Caco-2 (cell line): Measurements from ENCODE around the gene ZNF215. TPM values are rescaled to one million over a fixed set of nuclear protein-coding genes. Genes with fewer than 3 reads are reported as not detected.

Source experiments
- BruUV-seq: library from RNA; stranded (reverse); fragments of 400-500 nt; replicated peaks from 2 replicates; lab custom pipeline; 2021; lab: Mats Ljungman, UMichigan
- CTCF ChIA-PET: fragments of 300-600 bp; sonication (Branson Sonifier 250); formaldehyde crosslinking; loops from one replicate; lab custom pipeline; 2022; ENCODE audit warnings: antibody characterized with exemption; lab: Charles Lee
- POLR2A ChIA-PET: fragments of 300-600 bp; sonication (Branson Sonifier 250); formaldehyde crosslinking; loops from one replicate; lab custom pipeline; 2022; ENCODE audit warnings: antibody characterized with exemption; lab: Charles Lee
- DNase-seq, 2 experiments: peaks; one replicate each; pipeline versions ENCODE4 v3.0.0 to v3.0.0-alpha.2; 2020 to 2022
- H3K27me3 ChIP-seq: replicated peaks from 2 replicates; pipeline ENCODE4 v1.6.0; 2011; ENCODE audit warnings: low read length; ENCODE audit not compliant: control insufficient read depth, insufficient read depth
- H3K36me3 ChIP-seq: 2 replicates; pipeline ENCODE4 v1.5.1; 2011; ENCODE audit warnings: low read length; ENCODE audit not compliant: control insufficient read depth, insufficient read depth
- H3K4me1 ChIP-seq: fragments of 250-450 bp; sonication (Bioruptor Pico); 2 replicates; pipeline ENCODE4 v1.5.1; 2020; ENCODE audit warnings: mild to moderate bottlenecking
- H3K4me3 ChIP-seq: 2 replicates; pipeline ENCODE4 v1.5.1; 2011; ENCODE audit warnings: low read depth, mild to moderate bottlenecking, control low read depth, low read length
- H3K9me3 ChIP-seq: fragments of 250-450 bp; sonication (Bioruptor Pico); 2 replicates; pipeline ENCODE4 v1.5.1; 2020; ENCODE audit warnings: mild to moderate bottlenecking, moderate library complexity
- H3K27ac Mint-ChIP-seq: one replicate; pipeline ENCODE4 v1.8.0; 2022; ENCODE audit warnings: mixed read lengths; ENCODE audit not compliant: unreplicated experiment
- H3K27me3 Mint-ChIP-seq: one replicate; pipeline ENCODE4 v1.8.0; 2022; ENCODE audit warnings: mixed read lengths; ENCODE audit not compliant: insufficient read depth, unreplicated experiment
- H3K36me3 Mint-ChIP-seq: one replicate; pipeline ENCODE4 v1.8.0; 2022; ENCODE audit warnings: mild to moderate bottlenecking, mixed read lengths; ENCODE audit not compliant: insufficient read depth, unreplicated experiment
- H3K4me1 Mint-ChIP-seq: one replicate; pipeline ENCODE4 v1.8.0; 2022; ENCODE audit warnings: low read depth, mixed read lengths; ENCODE audit not compliant: unreplicated experiment
- H3K4me3 Mint-ChIP-seq: one replicate; pipeline ENCODE4 v1.8.0; 2022; ENCODE audit warnings: mild to moderate bottlenecking, moderate library complexity, mixed read lengths; ENCODE audit not compliant: unreplicated experiment
- H3K9me3 Mint-ChIP-seq: one replicate; pipeline ENCODE4 v1.8.0; 2022; ENCODE audit warnings: mixed read lengths; ENCODE audit not compliant: unreplicated experiment
- CTCF ChIP-seq, 2 experiments: fragments of 200-600 bp in 1 of 2; IDR thresholded peaks; 1 replicate in 1 of 2; 2 replicates in 1 of 2; pipeline versions ENCODE4 v1.5.1 to v1.8.0; 2011 to 2022; ENCODE audit warnings: antibody characterized with exemption in 1 of 2, control low read depth in 1 of 2, inconsistent platforms in 1 of 2, low read depth in 1 of 2, low read length in 1 of 2, mild to moderate bottlenecking in 1 of 2, moderate library complexity in 1 of 2; ENCODE audit not compliant: insufficient read depth in 1 of 2, severe bottlenecking in 1 of 2, unreplicated experiment in 1 of 2
- intact Hi-C: fragments of 100-400 bp; cut with micrococcal nuclease; formaldehyde crosslinking; loops from one replicate; pipeline ENCODE4 v1.10.0; 2022; ENCODE audit not compliant: unreplicated experiment
- total RNA-seq: library from RNA; stranded (reverse); gene quantifications from 2 replicates; pipeline ENCODE4 v1.2.3, GENCODE V29; 2022

ZNF215 gene
- total RNA-seq, 1 experiment from 2014 or later: not detected

- Mint-ChIP-seq H3K4me1 (no peaks in the 10 kb centered on the region), H3K4me3 (no peak overlapping the region), H3K9me3 (no peaks in the 10 kb centered on the region), H3K27ac (no peak overlapping the region), H3K36me3 (no peaks in the 10 kb centered on the region), H3K27me3 (peaks cover 3% of the 10 kb centered on the region)
- Histone ChIP-seq H3K9me3 (no peaks in the 10 kb centered on the region), H3K27me3 (no peaks in the 10 kb centered on the region), H3K4me1 (no peaks in the 10 kb centered on the region), H3K4me3 (no peak overlapping the region), H3K36me3 (no peaks in the 10 kb centered on the region)
- no peak for DNase-seq
- CTCF ChIA-PET: no interaction called here
- TF ChIP-seq CTCF (IDR thresholded peaks at IDR 0.05; ENCODE audit: insufficient read depth in 1 of 2, low read depth in 1 of 2, low read length in 1 of 2, severe bottlenecking in 1 of 2, unreplicated experiment in 1 of 2): no peak
- intact Hi-C loops: no loop called here
- BruUV-seq: no TSS peak
- POLR2A ChIA-PET: no interaction called here
These were observed 2.7 kb downstream of the ZNF215 start for GRCh38 chr11:6928916-6929315.

DNA sequence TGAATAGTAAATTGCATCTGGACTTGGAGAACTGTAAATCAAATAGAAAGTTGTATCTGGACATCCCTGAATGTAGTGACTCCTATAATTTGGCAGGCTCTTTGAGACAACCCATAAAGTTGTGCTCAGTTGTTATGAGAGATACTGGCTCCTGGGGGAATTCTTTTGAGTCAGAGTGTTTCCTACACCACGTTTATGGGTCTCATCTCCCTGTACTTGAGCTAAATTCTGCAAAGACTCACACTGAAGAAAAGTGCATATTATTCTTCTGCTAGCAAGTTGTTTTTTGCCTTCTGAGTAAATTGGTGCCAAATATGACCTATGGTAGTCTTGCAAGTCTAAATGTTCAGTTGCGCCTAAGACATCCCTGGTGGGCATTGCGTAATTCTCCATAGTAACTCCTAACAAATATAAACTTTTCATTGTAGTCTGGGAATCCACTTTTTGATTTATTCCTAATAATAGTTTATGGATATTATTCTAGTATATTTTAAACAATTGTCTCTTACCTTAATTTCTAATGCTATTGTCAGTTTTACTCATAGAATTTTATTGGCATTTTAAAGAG is 5.0 kb downstream of the ZNF215 start:
- CTCF ChIA-PET: no interaction called here
- BruUV-seq: no TSS peak
- Histone ChIP-seq H3K9me3 (no peaks in the 10 kb centered on the region), H3K27me3 (no peaks in the 10 kb centered on the region), H3K4me1 (no peaks in the 10 kb centered on the region), H3K36me3 (no peaks in the 10 kb centered on the region), H3K4me3 (no peak overlapping the region)
- H3K4me3 Mint-ChIP-seq: no peak overlapping the region
- H3K27ac Mint-ChIP-seq: no peak overlapping the region
- H3K36me3 Mint-ChIP-seq: no peaks in the 10 kb centered on the region
- H3K4me1 Mint-ChIP-seq: no peaks in the 10 kb centered on the region
- DNase-seq: no peak
- intact Hi-C loops: no loop called here
- no peak for TF ChIP-seq CTCF (IDR thresholded peaks at IDR 0.05; ENCODE audit: insufficient read depth in 1 of 2, low read depth in 1 of 2, low read length in 1 of 2, severe bottlenecking in 1 of 2, unreplicated experiment in 1 of 2)
- peaks cover 7% of the 10 kb centered on the region for H3K27me3 Mint-ChIP-seq
- no peaks in the 10 kb centered on the region for H3K9me3 Mint-ChIP-seq
- POLR2A ChIA-PET: no interaction called here

GRCh38 chr11:6932145-6932544 is 5.9 kb downstream of the ZNF215 start:
- no peaks in the 10 kb centered on the region for H3K9me3 Mint-ChIP-seq
- no peaks in the 10 kb centered on the region for H3K36me3 Mint-ChIP-seq
- peaks cover 7% of the 10 kb centered on the region for H3K27me3 Mint-ChIP-seq
- no peaks in the 10 kb centered on the region for H3K9me3 ChIP-seq
- H3K4me1 Mint-ChIP-seq: no peaks in the 10 kb centered on the region
- intact Hi-C loops: no loop called here
- DNase-seq: no peak
- H3K4me3 ChIP-seq: no peak overlapping the region
- H3K27me3 ChIP-seq: no peaks in the 10 kb centered on the region
- no peaks in the 10 kb centered on the region for H3K36me3 ChIP-seq
- CTCF ChIA-PET: no interaction called here
- no TSS peak for BruUV-seq
- POLR2A ChIA-PET: no interaction called here
- H3K4me3 Mint-ChIP-seq: no peak overlapping the region
- no peak overlapping the region for H3K27ac Mint-ChIP-seq
- no peak for TF ChIP-seq CTCF (IDR thresholded peaks at IDR 0.05; ENCODE audit: insufficient read depth in 1 of 2, low read depth in 1 of 2, low read length in 1 of 2, severe bottlenecking in 1 of 2, unreplicated experiment in 1 of 2)
- H3K4me1 ChIP-seq: no peaks in the 10 kb centered on the region
